GM23248 (cell line): ENCODE measurements around the gene CSTF2.

Experiments used
- EZH2 ChIP-seq: fragments of 200-600 bp; sonication (generic); IDR thresholded peaks from 2 replicates; pipeline ENCODE4 v1.6.1; 2018; ENCODE audit warnings: antibody characterized with exemption, mild to moderate bottlenecking; ENCODE audit not compliant: insufficient read depth, poor library complexity, severe bottlenecking
- EZH2phosphoT487 ChIP-seq: fragments of 200-600 bp; sonication (generic); IDR thresholded peaks from 2 replicates; pipeline ENCODE4 v1.6.1; 2018; ENCODE audit warnings: antibody characterized with exemption, moderate library complexity, mild to moderate bottlenecking, low read depth; ENCODE audit not compliant: insufficient read depth

GRCh38 chrX:100802843-100803242 is 17.3 kb upstream of the CSTF2 start:
- no peak for TF ChIP-seq EZH2
- TF ChIP-seq EZH2phosphoT487, result no peak
